GM10266 (cell line): ENCODE results near the gene WWOX.

Source experiments
- DNase-seq: peaks from one replicate; pipeline ENCODE4 v3.0.0; 2012; ENCODE audit errors: extremely low spot score
- TF ChIP-seq, protein P1 (sequence below): IDR thresholded peaks from 2 replicates; pipeline ENCODE4 v1.5.1; 2012; ENCODE audit warnings: mild to moderate bottlenecking, low read depth; ENCODE audit not compliant: control insufficient read depth, insufficient read depth; ENCODE audit errors: missing control alignments

The WWOX gene

DNA sequence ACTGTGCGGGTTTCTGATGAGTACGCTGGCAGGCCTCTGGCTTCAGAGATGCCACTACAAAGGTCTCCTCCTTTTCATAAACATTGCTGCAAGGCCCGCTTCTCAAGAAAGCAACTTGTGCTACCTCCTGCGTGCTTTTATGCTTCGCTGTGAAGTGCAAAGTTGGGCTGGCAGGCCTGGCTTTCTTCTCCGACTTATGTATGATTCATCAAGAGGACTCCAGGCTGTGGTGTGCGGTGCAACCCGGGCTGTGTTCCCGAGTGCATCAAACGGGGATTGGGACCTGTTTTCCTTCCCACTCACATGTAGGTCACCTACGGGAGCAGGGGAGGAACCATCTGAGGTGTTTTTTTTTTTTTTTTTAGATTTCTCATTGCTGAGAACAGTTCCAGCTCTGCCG lies 534.1 kb downstream of the WWOX start:
- no peak for DNase-seq
- TF ChIP-seq, protein P1, sequence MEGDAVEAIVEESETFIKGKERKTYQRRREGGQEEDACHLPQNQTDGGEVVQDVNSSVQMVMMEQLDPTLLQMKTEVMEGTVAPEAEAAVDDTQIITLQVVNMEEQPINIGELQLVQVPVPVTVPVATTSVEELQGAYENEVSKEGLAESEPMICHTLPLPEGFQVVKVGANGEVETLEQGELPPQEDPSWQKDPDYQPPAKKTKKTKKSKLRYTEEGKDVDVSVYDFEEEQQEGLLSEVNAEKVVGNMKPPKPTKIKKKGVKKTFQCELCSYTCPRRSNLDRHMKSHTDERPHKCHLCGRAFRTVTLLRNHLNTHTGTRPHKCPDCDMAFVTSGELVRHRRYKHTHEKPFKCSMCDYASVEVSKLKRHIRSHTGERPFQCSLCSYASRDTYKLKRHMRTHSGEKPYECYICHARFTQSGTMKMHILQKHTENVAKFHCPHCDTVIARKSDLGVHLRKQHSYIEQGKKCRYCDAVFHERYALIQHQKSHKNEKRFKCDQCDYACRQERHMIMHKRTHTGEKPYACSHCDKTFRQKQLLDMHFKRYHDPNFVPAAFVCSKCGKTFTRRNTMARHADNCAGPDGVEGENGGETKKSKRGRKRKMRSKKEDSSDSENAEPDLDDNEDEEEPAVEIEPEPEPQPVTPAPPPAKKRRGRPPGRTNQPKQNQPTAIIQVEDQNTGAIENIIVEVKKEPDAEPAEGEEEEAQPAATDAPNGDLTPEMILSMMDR: no peak

DNA sequence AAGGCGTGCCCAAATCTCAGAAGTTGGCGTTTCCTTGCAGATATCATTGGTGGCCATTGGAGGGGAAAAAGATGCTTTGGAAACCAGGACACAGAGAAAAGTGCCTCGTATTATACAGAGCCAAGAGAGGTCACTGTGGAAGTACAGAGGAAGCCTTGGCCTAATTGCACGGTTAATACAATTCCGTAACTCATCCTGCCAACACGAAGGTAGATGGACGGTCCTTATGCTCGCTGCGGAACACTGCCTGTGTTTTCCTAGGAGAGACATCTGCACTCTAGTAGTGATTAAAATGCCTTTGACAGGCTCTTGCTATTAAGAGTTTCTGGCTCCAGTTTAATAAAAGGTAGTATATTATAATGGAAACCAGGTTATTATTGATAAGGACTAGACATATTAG lies 536.4 kb downstream of the WWOX start:
- DNase-seq: no peak
- TF ChIP-seq, protein P1: no peak

DNA sequence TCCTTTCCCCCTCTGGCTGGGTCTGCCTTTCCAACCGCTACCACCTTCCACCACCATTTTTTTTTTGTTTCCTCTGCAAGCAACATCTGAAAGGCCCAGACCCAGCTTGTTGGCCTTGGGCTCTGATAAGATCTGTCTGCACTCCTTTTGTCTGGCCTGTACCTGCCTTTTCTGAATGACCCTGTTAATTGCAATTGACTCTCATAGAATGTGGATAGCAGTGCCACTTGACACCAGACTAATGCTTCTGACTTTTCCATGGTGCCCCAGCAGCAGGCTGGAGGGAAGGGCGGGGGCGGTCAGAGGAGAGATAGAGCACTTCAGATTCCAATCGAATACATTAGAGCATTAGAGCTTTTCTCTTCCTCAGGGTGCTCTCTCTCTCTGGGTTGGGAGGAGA lies 538.9 kb downstream of the WWOX start:
- no peak for DNase-seq
- TF ChIP-seq, protein P1: no peak

DNA sequence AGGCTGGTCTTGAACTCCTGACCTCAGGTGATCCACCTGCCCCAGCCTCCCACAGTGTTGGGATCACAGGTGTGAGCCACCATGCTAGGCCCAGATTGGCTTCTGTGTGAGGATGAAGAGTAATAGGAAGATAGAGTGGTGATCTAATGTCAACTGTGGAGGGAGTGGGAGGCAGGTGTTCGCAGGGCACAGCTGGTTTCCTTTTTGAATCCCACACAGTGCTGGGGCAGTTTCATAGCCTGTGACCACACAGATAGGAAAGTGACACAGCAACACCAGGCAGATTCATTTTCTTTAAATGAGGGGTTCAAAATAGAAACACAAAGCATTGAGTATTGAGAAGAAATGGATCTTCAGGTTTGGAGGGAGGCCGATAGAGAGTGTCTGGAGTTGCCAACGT lies 540.3 kb downstream of the WWOX start:
- TF ChIP-seq, protein P1: no peak
- no peak for DNase-seq

DNA sequence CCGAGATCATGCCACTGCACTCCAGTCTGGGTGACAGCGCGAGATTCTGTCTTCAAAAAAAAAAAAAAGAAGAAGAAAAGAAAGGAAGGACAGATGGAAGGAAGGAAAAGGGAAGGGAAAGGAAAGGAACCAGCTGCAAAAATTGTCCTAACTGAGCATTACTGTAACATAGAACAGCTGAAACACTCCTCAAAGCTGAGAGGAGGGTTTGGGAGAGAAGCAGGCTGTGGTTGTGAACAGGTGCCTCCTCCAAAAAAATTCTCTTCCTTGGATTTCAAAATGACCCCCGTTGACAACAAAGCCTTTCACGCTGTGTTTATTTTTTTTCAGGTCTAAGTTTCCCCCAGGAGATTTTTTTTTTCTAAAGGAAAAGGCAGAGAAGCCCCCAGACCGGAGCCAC lies 541.4 kb downstream of the WWOX start:
- TF ChIP-seq, protein P1: no peak
- no peak for DNase-seq

DNA sequence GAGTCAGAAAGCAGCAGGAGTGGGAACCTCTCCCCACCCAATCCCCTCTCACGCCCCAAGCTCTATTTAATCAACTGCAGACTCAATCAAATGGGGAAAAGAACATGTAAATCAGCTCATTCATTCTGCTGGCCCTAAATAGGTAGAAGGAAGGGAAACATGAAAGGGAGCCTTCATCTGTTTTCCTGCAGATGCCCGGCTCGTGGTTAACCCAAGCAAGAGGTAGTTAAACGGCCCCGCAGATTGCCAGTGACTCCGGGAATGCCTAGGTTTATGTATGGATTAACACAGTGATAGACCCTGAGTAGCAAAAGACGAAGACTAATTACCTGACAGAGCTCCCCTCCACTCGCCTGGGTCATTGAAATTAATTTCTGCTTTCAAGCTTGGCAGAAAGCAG lies 542.0 kb downstream of the WWOX start:
- TF ChIP-seq, protein P1: no peak
- DNase-seq: no peak

DNA sequence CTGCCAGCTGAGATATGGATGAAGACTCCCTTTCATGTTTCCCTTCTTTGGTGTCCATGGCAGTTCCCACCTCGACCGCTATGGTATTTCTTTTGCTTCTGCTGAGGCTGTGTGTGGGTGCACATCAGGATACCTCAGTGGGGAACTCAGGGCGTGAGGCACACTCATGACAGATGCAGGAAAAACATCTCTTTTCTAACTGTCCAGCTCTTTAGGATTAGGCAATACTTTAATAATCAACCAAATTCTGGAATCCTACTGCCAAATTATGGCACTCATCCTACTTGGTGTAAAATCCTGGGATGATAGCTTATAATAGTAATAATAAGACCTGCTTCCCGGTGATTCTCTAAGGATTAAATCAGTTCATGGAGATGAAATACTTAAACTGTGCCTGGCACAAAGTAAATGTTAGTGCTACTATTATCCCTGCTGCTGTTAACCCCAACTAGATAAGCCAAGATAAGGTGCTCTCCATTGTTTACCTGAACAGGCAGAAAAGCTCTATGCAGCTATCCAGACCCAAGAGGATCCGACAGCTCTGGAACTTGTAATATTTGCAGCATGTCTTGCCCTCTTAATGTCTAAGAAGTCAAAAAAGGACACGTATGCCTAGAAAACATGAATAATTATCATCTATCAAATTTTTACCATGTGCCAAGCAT lies 543.3 kb downstream of the WWOX start:
- TF ChIP-seq, protein P1: no peak
- no peak for DNase-seq
